Renal cortical epithelial cell (primary cell): ENCODE data around the gene PAFAH1B1. TPM values are rescaled to one million over a fixed set of nuclear protein-coding genes. Genes with fewer than 3 reads are reported as not detected.

Source experiments
- DNase-seq: peaks from one replicate; pipeline ENCODE4 v3.0.0-alpha.2; 2011; ENCODE audit warnings: low read depth
- total RNA-seq: library from RNA; depleted of rRNA; stranded (reverse); fragments of >200 nt; gene quantifications from 2 replicates; pipeline ENCODE4 v1.2.3, GENCODE V29; 2014

PAFAH1B1 gene
- total RNA-seq, 1 donor from 2014 or later, result 169 TPM

DNA sequence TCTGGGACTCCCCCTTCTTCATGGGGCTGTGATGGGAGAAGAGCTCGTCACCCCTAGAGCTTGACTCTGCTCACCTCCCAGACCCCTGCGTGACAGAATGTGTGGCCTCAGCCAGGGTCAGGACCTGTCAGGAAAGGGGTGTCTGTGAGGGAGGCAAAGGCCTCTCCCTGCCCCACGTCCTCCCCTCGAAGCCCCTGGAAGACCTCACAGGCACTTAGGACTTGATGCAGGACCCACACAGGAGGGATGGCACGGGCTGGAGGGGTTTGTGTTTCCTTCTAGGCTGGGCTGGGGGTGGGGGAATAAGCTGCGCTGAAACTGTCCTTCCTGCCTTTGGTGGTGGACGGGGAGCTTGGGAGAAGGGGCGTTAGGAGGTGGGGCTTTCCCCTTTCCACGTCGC, 129.2 kb downstream of the PAFAH1B1 start:
- no peak for DNase-seq

- DNase-seq, result no peak
These were observed 130.1 kb downstream of the PAFAH1B1 start for GRCh38 chr17:2723505-2723996.

GRCh38 chr17:2723997-2724783, 130.7 kb downstream of the PAFAH1B1 start:
- no peak for DNase-seq

DNA sequence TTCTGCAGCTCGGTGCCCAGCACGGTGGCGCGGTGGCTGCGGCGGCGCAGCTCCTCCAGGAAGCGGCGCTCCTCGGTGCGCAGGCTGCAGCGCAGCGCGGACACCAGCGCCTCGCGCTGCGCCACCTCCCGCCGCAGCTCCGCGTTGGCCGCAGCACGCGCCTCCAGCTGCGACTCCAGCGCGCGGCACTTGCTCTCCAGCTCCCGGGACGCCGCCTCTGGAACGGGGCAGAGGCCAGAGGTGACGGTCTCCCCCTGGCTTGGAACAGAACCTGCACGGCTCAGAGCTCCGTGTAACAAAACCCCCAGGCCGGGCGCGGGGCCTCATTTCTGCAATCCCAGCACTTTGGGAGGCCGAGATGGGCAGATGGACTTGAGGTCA, 131.3 kb downstream of the PAFAH1B1 start:
- DNase-seq, result no peak

- DNase-seq, result no peak
These were observed 137.4 kb downstream of the PAFAH1B1 start for GRCh38 chr17:2730764-2731353.

DNA sequence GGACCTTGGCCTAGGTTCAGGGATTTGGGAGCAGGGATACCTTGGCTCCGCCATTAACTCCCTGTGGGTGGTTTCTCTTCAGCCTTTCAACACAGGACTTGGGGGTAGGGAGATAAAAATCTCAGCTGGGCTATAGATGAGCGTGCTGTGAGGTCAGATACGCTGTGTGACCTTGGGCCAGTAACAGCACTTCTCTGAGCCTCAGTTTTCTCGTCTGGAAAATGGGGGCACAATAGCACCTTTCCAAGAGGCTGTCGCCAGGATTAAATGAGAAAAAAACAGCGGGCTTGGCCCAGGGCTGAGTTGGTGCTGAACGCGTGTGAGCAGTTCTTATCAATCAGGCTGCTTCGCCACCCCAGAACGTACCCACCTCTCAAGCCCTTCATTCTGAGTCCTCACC, 138.4 kb downstream of the PAFAH1B1 start:
- DNase-seq, result no peak

GRCh38 chr17:2734939-2735338, 141.5 kb downstream of the PAFAH1B1 start:
- no peak for DNase-seq

Other genes starting within 250 kb of the PAFAH1B1 start
- gene MNT, start 192.6 kb upstream of the PAFAH1B1 start, total RNA-seq, result 1.6 and 9.8 TPM in 2 replicates
- gene METTL16, start 81.8 kb upstream of the PAFAH1B1 start, total RNA-seq, result 13.4 and 18.2 TPM in 2 replicates
- gene CLUH, start 118.1 kb downstream of the PAFAH1B1 start, total RNA-seq, result 55.4 and 115 TPM in 2 replicates
- gene CCDC92B, start 156.0 kb downstream of the PAFAH1B1 start, total RNA-seq, result not detected in 2 replicates
- gene RAP1GAP2, start 202.8 kb downstream of the PAFAH1B1 start, total RNA-seq, result 11.1 and 15.9 TPM in 2 replicates